ENCODE results near the gene ALDOC.

DNA sequence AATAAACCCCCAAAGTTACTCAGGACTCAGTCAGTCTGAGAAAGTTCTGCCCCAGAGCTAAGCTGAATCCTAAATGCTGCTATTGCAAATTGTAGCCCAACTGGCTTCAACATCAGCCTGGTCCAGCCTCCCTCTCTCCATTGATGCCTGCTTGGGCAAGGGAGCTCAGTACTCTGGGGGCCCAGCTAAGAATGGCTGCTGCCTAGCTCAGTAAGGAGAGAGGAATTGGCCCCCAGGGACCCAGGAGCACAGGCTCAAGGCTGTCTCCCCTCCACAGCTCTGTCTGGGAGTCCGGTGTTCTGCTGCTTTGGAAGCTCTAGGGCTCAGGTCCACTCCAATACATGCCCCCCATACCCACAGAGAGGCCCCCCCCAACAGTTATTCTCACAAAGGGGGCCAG lies 25.8 kb downstream of the ALDOC start:
- TF ChIP-seq, protein P1, sequence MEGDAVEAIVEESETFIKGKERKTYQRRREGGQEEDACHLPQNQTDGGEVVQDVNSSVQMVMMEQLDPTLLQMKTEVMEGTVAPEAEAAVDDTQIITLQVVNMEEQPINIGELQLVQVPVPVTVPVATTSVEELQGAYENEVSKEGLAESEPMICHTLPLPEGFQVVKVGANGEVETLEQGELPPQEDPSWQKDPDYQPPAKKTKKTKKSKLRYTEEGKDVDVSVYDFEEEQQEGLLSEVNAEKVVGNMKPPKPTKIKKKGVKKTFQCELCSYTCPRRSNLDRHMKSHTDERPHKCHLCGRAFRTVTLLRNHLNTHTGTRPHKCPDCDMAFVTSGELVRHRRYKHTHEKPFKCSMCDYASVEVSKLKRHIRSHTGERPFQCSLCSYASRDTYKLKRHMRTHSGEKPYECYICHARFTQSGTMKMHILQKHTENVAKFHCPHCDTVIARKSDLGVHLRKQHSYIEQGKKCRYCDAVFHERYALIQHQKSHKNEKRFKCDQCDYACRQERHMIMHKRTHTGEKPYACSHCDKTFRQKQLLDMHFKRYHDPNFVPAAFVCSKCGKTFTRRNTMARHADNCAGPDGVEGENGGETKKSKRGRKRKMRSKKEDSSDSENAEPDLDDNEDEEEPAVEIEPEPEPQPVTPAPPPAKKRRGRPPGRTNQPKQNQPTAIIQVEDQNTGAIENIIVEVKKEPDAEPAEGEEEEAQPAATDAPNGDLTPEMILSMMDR (IDR thresholded peaks at IDR 0.05 in 8 of 11, conservative IDR thresholded peaks at IDR 0.05 in 3 of 11) = no peak
- TF ChIP-seq POLR2A (IDR thresholded peaks at IDR 0.05) = no peak
- no peak for TF ChIP-seq POLR2AphosphoS5 (IDR thresholded peaks at IDR 0.05)
